DND-41 (cell line): ENCODE data around the gene COMMD6.

Experiments used
- ATAC-seq: fragments of 200-7000 bp; cut with Tn5 transposase; 3 replicates; pipeline ENCODE4 v1.9.1; 2021; ENCODE audit warnings: low read depth; ENCODE audit not compliant: insufficient read depth
- DNase-seq: peaks from one replicate; pipeline ENCODE4 v3.0.0-alpha.2; 2020
- H2AFZ ChIP-seq: 2 replicates; pipeline ENCODE4 v1.6.0; 2012; ENCODE audit warnings: low read depth, low read length
- H3K27ac ChIP-seq: 2 replicates; pipeline ENCODE4 v1.5.1; 2012; ENCODE audit warnings: low read length, inconsistent platforms
- H3K27me3 ChIP-seq: fragments of 200-600 bp; sonication (generic); 2 replicates; pipeline ENCODE4 v1.6.0; 2012; ENCODE audit warnings: low read length, mild to moderate bottlenecking, inconsistent platforms; ENCODE audit not compliant: insufficient read depth, poor library complexity
- H3K36me3 ChIP-seq: 2 replicates; pipeline ENCODE4 v1.5.1; 2012; ENCODE audit warnings: low read length, inconsistent platforms; ENCODE audit not compliant: insufficient read depth
- H3K4me1 ChIP-seq: 2 replicates; pipeline ENCODE4 v1.5.1; 2012; ENCODE audit warnings: mild to moderate bottlenecking, low read length; ENCODE audit not compliant: insufficient read depth
- H3K4me2 ChIP-seq: 2 replicates; pipeline ENCODE4 v1.6.0; 2012; ENCODE audit warnings: mild to moderate bottlenecking, moderate library complexity, low read length, inconsistent platforms; ENCODE audit not compliant: insufficient read depth
- H3K4me3 ChIP-seq, 2 experiments: fragments of 200-600 bp in 1 of 2; shearing (Covaris generic) in 1 of 2; 2 replicates each; pipeline ENCODE4 v1.5.1; 2012 to 2016; ENCODE audit warnings: inconsistent platforms in 2 of 2, low read length in 2 of 2, mild to moderate bottlenecking in 2 of 2, low read depth in 1 of 2, moderate library complexity in 1 of 2
- H3K79me2 ChIP-seq: 2 replicates; pipeline ENCODE4 v1.6.0; 2012; ENCODE audit warnings: low read length, inconsistent platforms; ENCODE audit not compliant: insufficient read depth
- H3K9ac ChIP-seq: 2 replicates; pipeline ENCODE4 v1.6.0; 2012; ENCODE audit warnings: low read depth, mild to moderate bottlenecking, inconsistent platforms, low read length, moderate library complexity
- H3K9me3 ChIP-seq: 2 replicates; pipeline ENCODE4 v1.5.1; 2012; ENCODE audit warnings: low read length, moderate library complexity, mild to moderate bottlenecking, inconsistent platforms; ENCODE audit not compliant: insufficient read depth, severe bottlenecking
- H4K20me1 ChIP-seq: 2 replicates; pipeline ENCODE4 v1.6.0; 2012; ENCODE audit warnings: low read length; ENCODE audit not compliant: insufficient read depth
- CTCF ChIP-seq: IDR thresholded peaks from 2 replicates; pipeline ENCODE4 v1.5.1; 2012; ENCODE audit warnings: borderline replicate concordance, low read length, moderate library complexity, mild to moderate bottlenecking; ENCODE audit not compliant: poor library complexity, severe bottlenecking; ENCODE audit errors: extremely low read depth
- EZH2 ChIP-seq: IDR thresholded peaks from 3 replicates; pipeline ENCODE4 v1.6.1; 2012; ENCODE audit warnings: borderline replicate concordance, low read depth, mild to moderate bottlenecking, moderate library complexity, low read length, inconsistent platforms; ENCODE audit not compliant: severe bottlenecking

COMMD6 gene

GRCh38 chr13:75482070-75482819 lies 55.4 kb downstream of the COMMD6 start, which contains the start of gene TBC1D4:
Gene TBC1D4, minus strand, starts transcription at chr13:75482169. Its CDS starts 402 bp downstream, at chr13:75481767.
- peak; percentile 89 for ATAC-seq
- Histone ChIP-seq H3K9me3 (no peaks in the 10 kb centered on the region), H2AFZ (peak within 1 kb of the TSS; percentile 82)

GRCh38 chr13:75481176-75482069 lies 56.2 kb downstream of the COMMD6 start:
- H3K4me3 ChIP-seq, result peak overlapping the region; percentile 66 to 87; a peak in 3 of 4 replicates
- H3K27ac ChIP-seq, result no peak overlapping the region
- H3K36me3 ChIP-seq, result no peaks in the 10 kb centered on the region
- H3K27me3 ChIP-seq, result peaks cover 22% of the 10 kb centered on the region
- H3K4me1 ChIP-seq, result peaks cover 16% of the 10 kb centered on the region
- TF ChIP-seq EZH2 (peak; percentile 59), CTCF (no peak)
- H4K20me1 ChIP-seq, result no peaks in the 10 kb centered on the region
- H3K79me2 ChIP-seq, result no peaks in the 10 kb centered on the region
- H3K4me2 ChIP-seq, result peak overlapping the region; percentile 95
- H3K9me3 ChIP-seq, result no peaks in the 10 kb centered on the region
- H2AFZ ChIP-seq, result peak overlapping the region; percentile 82
- no peak for DNase-seq
- H3K9ac ChIP-seq, result peak overlapping the region; percentile 55
- peak; percentile 52 for ATAC-seq

More at GRCh38 chr13:75482070-75482819, 55.4 kb downstream of the COMMD6 start, which contains the start of gene TBC1D4:
- Histone ChIP-seq H3K79me2 (no peaks in the 10 kb centered on the region), H3K4me1 (peaks cover 16% of the 10 kb centered on the region), H3K4me3 (peak within 1 kb of the TSS; percentile 66 to 87; a peak in 3 of 4 replicates), H3K27me3 (peaks cover 28% of the 10 kb centered on the region), H3K36me3 (no peaks in the 10 kb centered on the region), H3K4me2 (peak within 1 kb of the TSS; percentile 95), H4K20me1 (no peaks in the 10 kb centered on the region), H3K9ac (peak within 1 kb of the TSS; percentile 55), H3K27ac (peak within 1 kb of the TSS; percentile 57; the same call in 1 of the 2 replicates)
- no peak for TF ChIP-seq EZH2
- peak; percentile 73 for TF ChIP-seq CTCF
- peak; percentile 72 for DNase-seq

- DNase-seq, result no peak
- no peaks in the 10 kb centered on the region for H3K36me3 ChIP-seq
- H3K4me2 ChIP-seq, result 0 out of 2 replicates have a peak overlapping the region, but pooled peaks have one; percentile 95
- TF ChIP-seq CTCF (no peak), EZH2 (no peak)
- H3K4me1 ChIP-seq, result peaks cover 16% of the 10 kb centered on the region
- ATAC-seq, result no peak
- H3K9me3 ChIP-seq, result no peaks in the 10 kb centered on the region
- no peak overlapping the region for H2AFZ ChIP-seq
- H3K4me3 ChIP-seq, result no peak overlapping the region
- H3K27ac ChIP-seq, result no peak overlapping the region
- peaks cover 17% of the 10 kb centered on the region for H3K27me3 ChIP-seq
- H4K20me1 ChIP-seq, result no peaks in the 10 kb centered on the region
- no peak overlapping the region for H3K9ac ChIP-seq
- no peaks in the 10 kb centered on the region for H3K79me2 ChIP-seq
Observed at GRCh38 chr13:75480671-75481175, 56.9 kb downstream of the COMMD6 start.
